Muscle layer of duodenum (tissue), 2 donors: ENCODE results near the gene TBPL2.

Source experiments
- H3K27ac ChIP-seq: one replicate; pipeline ENCODE4 v1.7.0; 2013; ENCODE audit warnings: mild to moderate bottlenecking, low read length
- H3K27me3 ChIP-seq: one replicate; pipeline ENCODE4 v1.7.0; 2013; ENCODE audit warnings: low read depth, mild to moderate bottlenecking, control low read depth, low read length
- H3K36me3 ChIP-seq, 2 donors: one replicate each; pipeline ENCODE4 v1.7.0; 2013; ENCODE audit warnings: low read length in 2 of 2, control low read depth in 1 of 2, mild to moderate bottlenecking in 1 of 2; ENCODE audit not compliant: insufficient read depth in 2 of 2, control insufficient read depth in 1 of 2
- H3K4me1 ChIP-seq, 2 donors: one replicate each; pipeline ENCODE4 v1.7.0; 2013; ENCODE audit warnings: low read length in 2 of 2, mild to moderate bottlenecking in 2 of 2, control low read depth in 1 of 2, moderate library complexity in 1 of 2; ENCODE audit not compliant: insufficient read depth in 2 of 2, control insufficient read depth in 1 of 2
- H3K4me3 ChIP-seq, 2 donors: one replicate each; pipeline ENCODE4 v1.7.0; 2013; ENCODE audit warnings: low read length in 2 of 2, low read depth in 1 of 2, mild to moderate bottlenecking in 1 of 2
- H3K9me3 ChIP-seq, 2 donors: one replicate each; pipeline ENCODE4 v1.7.0; 2013; ENCODE audit warnings: low read length in 2 of 2, control low read depth in 1 of 2, mild to moderate bottlenecking in 1 of 2; ENCODE audit not compliant: control insufficient read depth in 1 of 2
- donor health status: healthy.

Gene TBPL2

GRCh38 chr14:55438066-55438683, 2.2 kb downstream of the TBPL2 start:
- no peaks in the 10 kb centered on the region for H3K9me3 ChIP-seq
- no peaks in the 10 kb centered on the region for H3K36me3 ChIP-seq
- H3K27me3 ChIP-seq: no peaks in the 10 kb centered on the region
- H3K4me1 ChIP-seq: no peaks in the 10 kb centered on the region
- H3K27ac ChIP-seq: no peak overlapping the region
- no peak overlapping the region for H3K4me3 ChIP-seq

- H3K27me3 ChIP-seq: no peaks in the 10 kb centered on the region
Observed at GRCh38 chr14:55436931-55437330, 3.5 kb downstream of the TBPL2 start.

GRCh38 chr14:55436519-55436918, 3.9 kb downstream of the TBPL2 start:
- H3K27me3 ChIP-seq: no peaks in the 10 kb centered on the region
- no peaks in the 10 kb centered on the region for H3K36me3 ChIP-seq
- H3K4me1 ChIP-seq: no peaks in the 10 kb centered on the region
- H3K27ac ChIP-seq: no peak overlapping the region
- H3K4me3 ChIP-seq: no peak overlapping the region
- H3K9me3 ChIP-seq: no peaks in the 10 kb centered on the region

More at GRCh38 chr14:55436931-55437330, 3.5 kb downstream of the TBPL2 start:
- H3K4me1 ChIP-seq: no peaks in the 10 kb centered on the region
- no peak overlapping the region for H3K4me3 ChIP-seq
- H3K36me3 ChIP-seq: no peaks in the 10 kb centered on the region
- no peaks in the 10 kb centered on the region for H3K9me3 ChIP-seq
- H3K27ac ChIP-seq: no peak overlapping the region

GRCh38 chr14:55434805-55435174, 5.6 kb downstream of the TBPL2 start:
- no peak overlapping the region for H3K27ac ChIP-seq

GRCh38 chr14:55433880-55434804, 6.3 kb downstream of the TBPL2 start:
- no peaks in the 10 kb centered on the region for H3K27me3 ChIP-seq
- H3K4me3 ChIP-seq: no peak overlapping the region
- no peaks in the 10 kb centered on the region for H3K9me3 ChIP-seq
- no peak overlapping the region for H3K27ac ChIP-seq
- no peaks in the 10 kb centered on the region for H3K4me1 ChIP-seq
- H3K36me3 ChIP-seq: no peaks in the 10 kb centered on the region

More at GRCh38 chr14:55434805-55435174, 5.6 kb downstream of the TBPL2 start:
- H3K27me3 ChIP-seq: no peaks in the 10 kb centered on the region
- no peaks in the 10 kb centered on the region for H3K4me1 ChIP-seq
- H3K4me3 ChIP-seq: no peak overlapping the region
- H3K36me3 ChIP-seq: no peaks in the 10 kb centered on the region
- H3K9me3 ChIP-seq: no peaks in the 10 kb centered on the region

GRCh38 chr14:55432628-55433027, 7.8 kb downstream of the TBPL2 start:
- Histone ChIP-seq H3K9me3 (no peaks in the 10 kb centered on the region), H3K4me3 (no peak overlapping the region), H3K36me3 (no peaks in the 10 kb centered on the region), H3K27ac (no peak overlapping the region), H3K4me1 (no peaks in the 10 kb centered on the region), H3K27me3 (no peaks in the 10 kb centered on the region)

GRCh38 chr14:55430024-55430690, 10.3 kb downstream of the TBPL2 start:
- no peaks in the 10 kb centered on the region for H3K36me3 ChIP-seq
- H3K27me3 ChIP-seq: no peaks in the 10 kb centered on the region
- H3K9me3 ChIP-seq: no peaks in the 10 kb centered on the region
- H3K27ac ChIP-seq: no peak overlapping the region
- H3K4me1 ChIP-seq: no peaks in the 10 kb centered on the region
- H3K4me3 ChIP-seq: no peak overlapping the region

GRCh38 chr14:55427439-55427838, 13.0 kb downstream of the TBPL2 start:
- Histone ChIP-seq H3K27ac (no peak overlapping the region), H3K4me1 (no peaks in the 10 kb centered on the region), H3K36me3 (no peaks in the 10 kb centered on the region), H3K9me3 (no peaks in the 10 kb centered on the region), H3K4me3 (no peak overlapping the region), H3K27me3 (no peaks in the 10 kb centered on the region)

GRCh38 chr14:55426891-55427290, 13.5 kb downstream of the TBPL2 start:
- H3K4me1 ChIP-seq: no peaks in the 10 kb centered on the region
- H3K27me3 ChIP-seq: no peaks in the 10 kb centered on the region
- no peak overlapping the region for H3K27ac ChIP-seq
- H3K9me3 ChIP-seq: no peaks in the 10 kb centered on the region
- H3K36me3 ChIP-seq: no peaks in the 10 kb centered on the region
- H3K4me3 ChIP-seq: no peak overlapping the region

- H3K36me3 ChIP-seq: no peaks in the 10 kb centered on the region
- no peaks in the 10 kb centered on the region for H3K4me1 ChIP-seq
- no peak overlapping the region for H3K27ac ChIP-seq
- H3K4me3 ChIP-seq: no peak overlapping the region
- H3K27me3 ChIP-seq: no peaks in the 10 kb centered on the region
- H3K9me3 ChIP-seq: no peaks in the 10 kb centered on the region
Observed at GRCh38 chr14:55425091-55425490, 15.3 kb downstream of the TBPL2 start.

- H3K4me3 ChIP-seq: no peak overlapping the region
- no peak overlapping the region for H3K27ac ChIP-seq
- H3K36me3 ChIP-seq: no peaks in the 10 kb centered on the region
- no peaks in the 10 kb centered on the region for H3K27me3 ChIP-seq
- H3K9me3 ChIP-seq: no peaks in the 10 kb centered on the region
- no peaks in the 10 kb centered on the region for H3K4me1 ChIP-seq
Observed at GRCh38 chr14:55423969-55424368, 16.4 kb downstream of the TBPL2 start.
